ENCODE measurements around the gene STUM.

DNA sequence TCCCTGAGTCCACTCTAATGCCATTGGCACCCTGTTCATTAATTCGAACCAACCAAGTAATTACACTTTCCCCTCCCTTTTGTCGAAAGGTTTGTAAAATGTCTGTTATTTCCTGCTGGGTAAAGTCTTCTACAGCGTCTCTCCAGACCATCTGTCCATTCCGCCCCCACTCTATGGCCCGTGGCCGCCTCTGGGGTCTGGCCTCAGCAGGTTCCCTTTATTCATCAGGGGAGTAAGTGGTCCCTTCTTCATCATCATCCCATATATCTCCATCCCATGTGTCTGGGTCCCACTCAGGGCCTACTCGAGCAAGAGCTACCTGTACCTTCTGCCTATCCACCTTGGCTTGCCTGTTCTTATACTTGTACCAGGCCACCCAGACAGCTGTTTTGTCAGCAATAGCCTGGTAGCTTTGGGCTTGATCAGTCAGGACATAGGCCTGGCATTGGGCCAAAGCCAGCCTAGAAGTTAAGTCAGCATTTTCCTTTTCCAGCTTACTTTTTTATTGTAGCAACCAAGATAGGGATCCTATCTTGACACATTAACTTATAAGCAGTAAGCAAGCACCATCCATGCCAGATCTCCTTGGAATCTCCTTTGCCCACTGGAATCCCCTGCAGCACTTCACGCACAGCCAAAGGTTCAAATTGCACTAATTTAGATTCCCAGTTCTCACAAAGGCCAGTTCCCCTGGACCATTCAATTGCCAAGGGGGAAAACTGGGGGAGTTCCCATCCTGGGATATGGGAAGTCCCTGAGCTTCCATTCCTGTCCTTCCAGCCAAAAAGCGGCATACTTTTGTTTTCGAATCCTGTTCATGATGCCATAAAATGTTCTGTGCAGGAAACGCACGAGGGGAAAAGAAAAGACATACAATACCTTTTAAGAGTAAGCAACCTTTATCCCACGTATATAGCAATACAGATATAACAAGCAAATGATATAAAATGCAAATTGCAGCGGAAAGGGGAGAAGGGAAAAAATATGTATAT lies 6.6 kb upstream of the STUM start:
- TF ChIP-seq, protein P1, sequence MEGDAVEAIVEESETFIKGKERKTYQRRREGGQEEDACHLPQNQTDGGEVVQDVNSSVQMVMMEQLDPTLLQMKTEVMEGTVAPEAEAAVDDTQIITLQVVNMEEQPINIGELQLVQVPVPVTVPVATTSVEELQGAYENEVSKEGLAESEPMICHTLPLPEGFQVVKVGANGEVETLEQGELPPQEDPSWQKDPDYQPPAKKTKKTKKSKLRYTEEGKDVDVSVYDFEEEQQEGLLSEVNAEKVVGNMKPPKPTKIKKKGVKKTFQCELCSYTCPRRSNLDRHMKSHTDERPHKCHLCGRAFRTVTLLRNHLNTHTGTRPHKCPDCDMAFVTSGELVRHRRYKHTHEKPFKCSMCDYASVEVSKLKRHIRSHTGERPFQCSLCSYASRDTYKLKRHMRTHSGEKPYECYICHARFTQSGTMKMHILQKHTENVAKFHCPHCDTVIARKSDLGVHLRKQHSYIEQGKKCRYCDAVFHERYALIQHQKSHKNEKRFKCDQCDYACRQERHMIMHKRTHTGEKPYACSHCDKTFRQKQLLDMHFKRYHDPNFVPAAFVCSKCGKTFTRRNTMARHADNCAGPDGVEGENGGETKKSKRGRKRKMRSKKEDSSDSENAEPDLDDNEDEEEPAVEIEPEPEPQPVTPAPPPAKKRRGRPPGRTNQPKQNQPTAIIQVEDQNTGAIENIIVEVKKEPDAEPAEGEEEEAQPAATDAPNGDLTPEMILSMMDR (IDR thresholded peaks at IDR 0.05), result no peak
- TF ChIP-seq, protein P2, sequence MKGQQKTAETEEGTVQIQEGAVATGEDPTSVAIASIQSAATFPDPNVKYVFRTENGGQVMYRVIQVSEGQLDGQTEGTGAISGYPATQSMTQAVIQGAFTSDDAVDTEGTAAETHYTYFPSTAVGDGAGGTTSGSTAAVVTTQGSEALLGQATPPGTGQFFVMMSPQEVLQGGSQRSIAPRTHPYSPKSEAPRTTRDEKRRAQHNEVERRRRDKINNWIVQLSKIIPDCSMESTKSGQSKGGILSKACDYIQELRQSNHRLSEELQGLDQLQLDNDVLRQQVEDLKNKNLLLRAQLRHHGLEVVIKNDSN (IDR thresholded peaks at IDR 0.05; ENCODE audit: borderline replicate concordance, low read depth), result no peak
- TF ChIP-seq JUND (IDR thresholded peaks at IDR 0.05) (no peak), MXI1 (IDR thresholded peaks at IDR 0.05; ENCODE audit: low read depth, low read length) (no peak), ELF1 (IDR thresholded peaks at IDR 0.05) (no peak), GATA2 (CRISPR knock-in tag; IDR thresholded peaks at IDR 0.05) (no peak), TCF12 (IDR thresholded peaks at IDR 0.05) (no peak), RFX5 (IDR thresholded peaks at IDR 0.05; ENCODE audit: low read length) (no peak), SIN3A (IDR thresholded peaks at IDR 0.05; ENCODE audit: borderline replicate concordance, low read depth, low read length) (no peak)
- TF ChIP-seq, protein P3, sequence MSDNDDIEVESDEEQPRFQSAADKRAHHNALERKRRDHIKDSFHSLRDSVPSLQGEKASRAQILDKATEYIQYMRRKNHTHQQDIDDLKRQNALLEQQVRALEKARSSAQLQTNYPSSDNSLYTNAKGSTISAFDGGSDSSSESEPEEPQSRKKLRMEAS (IDR thresholded peaks at IDR 0.05; ENCODE audit: low read depth), result no peak
- TF ChIP-seq, protein P4, sequence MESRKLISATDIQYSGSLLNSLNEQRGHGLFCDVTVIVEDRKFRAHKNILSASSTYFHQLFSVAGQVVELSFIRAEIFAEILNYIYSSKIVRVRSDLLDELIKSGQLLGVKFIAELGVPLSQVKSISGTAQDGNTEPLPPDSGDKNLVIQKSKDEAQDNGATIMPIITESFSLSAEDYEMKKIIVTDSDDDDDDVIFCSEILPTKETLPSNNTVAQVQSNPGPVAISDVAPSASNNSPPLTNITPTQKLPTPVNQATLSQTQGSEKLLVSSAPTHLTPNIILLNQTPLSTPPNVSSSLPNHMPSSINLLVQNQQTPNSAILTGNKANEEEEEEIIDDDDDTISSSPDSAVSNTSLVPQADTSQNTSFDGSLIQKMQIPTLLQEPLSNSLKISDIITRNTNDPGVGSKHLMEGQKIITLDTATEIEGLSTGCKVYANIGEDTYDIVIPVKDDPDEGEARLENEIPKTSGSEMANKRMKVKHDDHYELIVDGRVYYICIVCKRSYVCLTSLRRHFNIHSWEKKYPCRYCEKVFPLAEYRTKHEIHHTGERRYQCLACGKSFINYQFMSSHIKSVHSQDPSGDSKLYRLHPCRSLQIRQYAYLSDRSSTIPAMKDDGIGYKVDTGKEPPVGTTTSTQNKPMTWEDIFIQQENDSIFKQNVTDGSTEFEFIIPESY (IDR thresholded peaks at IDR 0.05; ENCODE audit: borderline replicate concordance, low read depth), result no peak
